Calu3 (cell line): ENCODE data around the gene PDCD6IP. TPM values are rescaled to one million over a fixed set of nuclear protein-coding genes. Genes with fewer than 3 reads are reported as not detected.

ENCODE experiments used
- BruUV-seq: library from RNA; stranded (reverse); fragments of 400-500 nt; replicated peaks from 2 replicates; lab custom pipeline; 2021; lab: Mats Ljungman, UMichigan
- CTCF ChIA-PET: fragments of 300-600 bp; sonication (Branson Sonifier 250); formaldehyde crosslinking; loops from one replicate; lab custom pipeline; 2022; ENCODE audit warnings: antibody characterized with exemption; lab: Charles Lee
- DNase-seq: peaks from one replicate; pipeline ENCODE4 v3.0.0; 2022
- H3K27ac Mint-ChIP-seq: one replicate; pipeline ENCODE4 v1.8.0; 2022; ENCODE audit warnings: mixed read lengths; ENCODE audit not compliant: unreplicated experiment
- H3K27me3 Mint-ChIP-seq: one replicate; pipeline ENCODE4 v1.8.0; 2022; ENCODE audit warnings: mixed read lengths; ENCODE audit not compliant: unreplicated experiment
- H3K36me3 Mint-ChIP-seq: one replicate; pipeline ENCODE4 v1.8.0; 2022; ENCODE audit warnings: mild to moderate bottlenecking, moderate library complexity, mixed read lengths; ENCODE audit not compliant: insufficient read depth, unreplicated experiment
- H3K4me1 Mint-ChIP-seq: one replicate; pipeline ENCODE4 v1.8.0; 2022; ENCODE audit warnings: mild to moderate bottlenecking, low read depth, mixed read lengths; ENCODE audit not compliant: unreplicated experiment
- H3K4me3 Mint-ChIP-seq: one replicate; pipeline ENCODE4 v1.8.0; 2022; ENCODE audit warnings: mild to moderate bottlenecking, low read depth, moderate library complexity, mixed read lengths; ENCODE audit not compliant: unreplicated experiment
- H3K9me3 Mint-ChIP-seq: one replicate; pipeline ENCODE4 v1.8.0; 2022; ENCODE audit warnings: low read depth, mixed read lengths; ENCODE audit not compliant: unreplicated experiment
- CTCF ChIP-seq: fragments of 200-600 bp; IDR thresholded peaks from one replicate; pipeline ENCODE4 v1.8.0; 2022; ENCODE audit warnings: antibody characterized with exemption; ENCODE audit not compliant: unreplicated experiment
- intact Hi-C: fragments of 100-400 bp; cut with micrococcal nuclease; formaldehyde crosslinking; loops from one replicate; pipeline ENCODE4 v1.10.0; 2022; ENCODE audit not compliant: unreplicated experiment
- total RNA-seq: library from RNA; stranded (reverse); gene quantifications from 2 replicates; pipeline ENCODE4 v1.2.3, GENCODE V29; 2022

Gene PDCD6IP
- total RNA-seq, 1 experiment from 2014 or later = 213 TPM

DNA sequence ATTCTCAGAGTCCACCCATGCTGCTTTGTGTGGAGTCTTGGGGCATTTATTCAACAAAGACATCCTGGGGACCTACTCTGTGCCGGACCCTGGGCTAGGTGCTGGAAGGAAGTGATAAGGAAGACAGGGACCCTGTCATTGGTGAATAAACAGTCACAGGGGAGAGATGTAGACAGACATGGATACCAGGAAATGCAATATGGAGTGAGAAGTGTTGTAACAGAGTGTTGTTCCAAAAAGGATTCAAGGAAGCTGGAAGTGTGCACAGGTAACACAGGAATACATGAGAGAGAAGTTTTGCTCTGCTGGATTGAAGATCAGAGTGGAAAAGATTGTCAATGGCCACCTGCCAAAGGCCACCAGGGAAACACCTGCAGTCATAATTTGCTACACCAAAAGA lies 89.0 kb downstream of the PDCD6IP start:
- Mint-ChIP-seq H3K4me3 (no peak overlapping the region), H3K36me3 (no peaks in the 10 kb centered on the region), H3K4me1 (no peaks in the 10 kb centered on the region), H3K27me3 (peaks cover 33% of the 10 kb centered on the region), H3K9me3 (no peaks in the 10 kb centered on the region), H3K27ac (no peak overlapping the region)
- CTCF ChIA-PET = no interaction called here
- intact Hi-C loops = loop anchor here (10.0 kb wide), 2 partner anchors 127 to 377 kb away; no protein-coding TSS in a partner anchor
- DNase-seq = no peak
- BruUV-seq = no TSS peak
- TF ChIP-seq CTCF = no peak

- CTCF ChIA-PET = no interaction called here
- TF ChIP-seq CTCF = no peak
- no peak overlapping the region for H3K27ac Mint-ChIP-seq
- H3K27me3 Mint-ChIP-seq = peaks cover 33% of the 10 kb centered on the region
- no peaks in the 10 kb centered on the region for H3K36me3 Mint-ChIP-seq
- BruUV-seq = no TSS peak
- no peaks in the 10 kb centered on the region for H3K9me3 Mint-ChIP-seq
- no peaks in the 10 kb centered on the region for H3K4me1 Mint-ChIP-seq
- DNase-seq = no peak
- intact Hi-C loops = loop anchor here (10.0 kb wide), 2 partner anchors 125 to 375 kb away; no protein-coding TSS in a partner anchor
- H3K4me3 Mint-ChIP-seq = no peak overlapping the region
These were observed 91.1 kb downstream of the PDCD6IP start for GRCh38 chr3:33889394-33890039.

GRCh38 chr3:33892655-33893054 lies 94.2 kb downstream of the PDCD6IP start:
- H3K27me3 Mint-ChIP-seq = peaks cover 9% of the 10 kb centered on the region
- intact Hi-C loops = no loop called here
- no peaks in the 10 kb centered on the region for H3K9me3 Mint-ChIP-seq
- no peak for TF ChIP-seq CTCF
- CTCF ChIA-PET = interaction anchor here (0.6 kb wide), 1 partner anchor 15 kb away, joined by 5 read pairs; no protein-coding TSS in a partner anchor
- H3K4me3 Mint-ChIP-seq = no peak overlapping the region
- BruUV-seq = no TSS peak
- no peak for DNase-seq
- no peaks in the 10 kb centered on the region for H3K4me1 Mint-ChIP-seq
- no peaks in the 10 kb centered on the region for H3K36me3 Mint-ChIP-seq
- H3K27ac Mint-ChIP-seq = no peak overlapping the region

DNA sequence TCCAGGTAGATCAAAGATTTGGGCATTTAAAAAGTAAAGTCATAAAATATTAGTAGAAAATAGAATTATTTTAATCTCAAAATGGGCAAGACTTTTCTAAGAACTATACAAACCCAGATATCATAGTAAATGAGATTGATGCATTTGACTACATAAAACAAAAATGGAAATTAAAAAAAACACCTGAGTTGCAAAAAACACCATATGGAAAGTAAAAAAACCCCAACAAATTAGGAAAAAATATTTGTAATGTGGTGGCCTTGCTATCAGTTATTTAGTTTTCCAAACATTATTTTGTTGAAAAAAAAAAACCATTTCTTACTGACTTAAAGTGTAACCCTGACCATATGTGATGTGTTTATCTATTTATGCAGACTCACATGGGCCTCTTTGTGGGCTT lies 97.2 kb downstream of the PDCD6IP start:
- no TSS peak for BruUV-seq
- no peak for TF ChIP-seq CTCF

More for the DNA sequence above, 97.2 kb downstream of the PDCD6IP start:
- DNase-seq = no peak
- H3K27me3 Mint-ChIP-seq = no peaks in the 10 kb centered on the region
- H3K36me3 Mint-ChIP-seq = no peaks in the 10 kb centered on the region
- CTCF ChIA-PET = no interaction called here
- peaks cover 3% of the 10 kb centered on the region for H3K9me3 Mint-ChIP-seq
- intact Hi-C loops = no loop called here
- no peak overlapping the region for H3K27ac Mint-ChIP-seq
- no peaks in the 10 kb centered on the region for H3K4me1 Mint-ChIP-seq
- no peak overlapping the region for H3K4me3 Mint-ChIP-seq
